WTC11 (cell line): ENCODE measurements around the gene THSD4. TPM values are rescaled to one million over a fixed set of nuclear protein-coding genes. Genes with fewer than 3 reads are reported as not detected.

ENCODE experiments used
- ATAC-seq: fragments of 200-7000 bp; cut with Tn5 transposase; 2 replicates; pipeline ENCODE4 v1.10.0; 2021; ENCODE audit warnings: mild to moderate bottlenecking, moderate library complexity
- CTCF ChIA-PET: fragments of 300-600 bp; sonication (Branson Sonifier 250); formaldehyde crosslinking; loops from one replicate; lab custom pipeline; 2021; ENCODE audit warnings: antibody characterized with exemption; lab: Charles Lee
- POLR2A ChIA-PET: fragments of 350-600 bp; sonication (Branson Sonifier 250); formaldehyde crosslinking; loops from one replicate; lab custom pipeline; 2021; ENCODE audit warnings: antibody characterized with exemption; lab: Charles Lee
- DNase-seq: peaks from one replicate; pipeline ENCODE4 v3.0.0; 2021; ENCODE audit warnings: low spot score
- H3K27ac Mint-ChIP-seq: 2 replicates; pipeline ENCODE4 v1.8.0; 2021; ENCODE audit warnings: mixed read lengths
- H3K27me3 Mint-ChIP-seq: 2 replicates; pipeline ENCODE4 v1.8.0; 2021; ENCODE audit warnings: low read depth, mild to moderate bottlenecking, moderate library complexity, mixed read lengths
- H3K36me3 Mint-ChIP-seq: 2 replicates; pipeline ENCODE4 v1.8.0; 2021; ENCODE audit warnings: mixed read lengths
- H3K4me1 Mint-ChIP-seq: 2 replicates; pipeline ENCODE4 v1.8.0; 2022; ENCODE audit warnings: mixed read lengths
- H3K4me3 Mint-ChIP-seq: 2 replicates; pipeline ENCODE4 v1.8.0; 2021; ENCODE audit warnings: mild to moderate bottlenecking, moderate library complexity, mixed read lengths
- H3K9me3 Mint-ChIP-seq: 2 replicates; pipeline ENCODE4 v1.8.0; 2021; ENCODE audit warnings: mixed read lengths
- ARID4B ChIP-seq: sonication (generic); formaldehyde crosslinking; IDR thresholded peaks from 2 replicates; pipeline ENCODE4 v1.8.0; 2023; ENCODE audit warnings: missing genetic modification reagents, mild to moderate bottlenecking, borderline replicate concordance
- E2F4 ChIP-seq: sonication (generic); formaldehyde crosslinking; IDR thresholded peaks from 2 replicates; pipeline ENCODE4 v1.8.1; 2022; ENCODE audit warnings: low read depth, mild to moderate bottlenecking, moderate library complexity, missing genetic modification reagents, borderline replicate concordance
- EMX1 ChIP-seq: fragments of 250-450 bp; sonication (Bioruptor Pico); IDR thresholded peaks from 2 replicates; pipeline ENCODE4 v1.8.0; 2021; ENCODE audit warnings: mild to moderate bottlenecking
- ERG ChIP-seq: fragments of 250-450 bp; sonication (Bioruptor Pico); IDR thresholded peaks from 2 replicates; pipeline ENCODE4 v1.8.0; 2021; ENCODE audit warnings: mild to moderate bottlenecking
- ETV6 ChIP-seq: sonication (generic); formaldehyde crosslinking; IDR thresholded peaks from 2 replicates; pipeline ENCODE4 v1.8.1; 2022; ENCODE audit warnings: mild to moderate bottlenecking, missing genetic modification reagents
- FOXP1 ChIP-seq: sonication (generic); formaldehyde crosslinking; IDR thresholded peaks from 2 replicates; pipeline ENCODE4 v1.8.0; 2022; ENCODE audit warnings: missing genetic modification reagents, mild to moderate bottlenecking, moderate library complexity, borderline replicate concordance
- GRHL2 ChIP-seq: fragments of 250-450 bp; sonication (Bioruptor Pico); IDR thresholded peaks from 2 replicates; pipeline ENCODE4 v1.8.0; 2022; ENCODE audit warnings: mild to moderate bottlenecking, moderate library complexity; ENCODE audit not compliant: insufficient replicate concordance, severe bottlenecking
- IRF1 ChIP-seq: sonication (generic); formaldehyde crosslinking; IDR thresholded peaks from 2 replicates; pipeline ENCODE4 v1.8.0; 2023; ENCODE audit warnings: missing genetic modification reagents
- JAZF1 ChIP-seq: fragments of 250-450 bp; sonication (Bioruptor Pico); IDR thresholded peaks from 2 replicates; pipeline ENCODE4 v1.9.0; 2021; ENCODE audit warnings: moderate library complexity, mild to moderate bottlenecking, inconsistent platforms
- MAX ChIP-seq: sonication (generic); formaldehyde crosslinking; IDR thresholded peaks from 2 replicates; pipeline ENCODE4 v1.8.0; 2022; ENCODE audit warnings: mild to moderate bottlenecking, missing genetic modification reagents
- MLX ChIP-seq: sonication (generic); formaldehyde crosslinking; IDR thresholded peaks from 2 replicates; pipeline ENCODE4 v1.8.1; 2023; ENCODE audit warnings: mild to moderate bottlenecking, missing genetic modification reagents, moderate library complexity
- MXD4 ChIP-seq: fragments of 250-450 bp; sonication (Bioruptor Pico); IDR thresholded peaks from 2 replicates; pipeline ENCODE4 v1.8.0; 2021; ENCODE audit warnings: mild to moderate bottlenecking, moderate library complexity, borderline replicate concordance
- NFYB ChIP-seq: sonication (generic); formaldehyde crosslinking; conservative IDR thresholded peaks from 2 replicates; pipeline ENCODE4 v1.8.0; 2022; ENCODE audit warnings: low read depth, missing genetic modification reagents
- PRRX2 ChIP-seq: fragments of 250-450 bp; sonication (Bioruptor Pico); IDR thresholded peaks from 2 replicates; pipeline ENCODE4 v1.8.0; 2021; ENCODE audit warnings: mild to moderate bottlenecking
- RORB ChIP-seq: fragments of 250-450 bp; sonication (Bioruptor Pico); IDR thresholded peaks from 2 replicates; pipeline ENCODE4 v1.9.0; 2021; ENCODE audit warnings: mild to moderate bottlenecking
- SMAD4 ChIP-seq: sonication (generic); formaldehyde crosslinking; IDR thresholded peaks from 2 replicates; pipeline ENCODE4 v1.8.0; 2022; ENCODE audit warnings: mild to moderate bottlenecking, missing genetic modification reagents
- TEAD1 ChIP-seq: sonication (generic); formaldehyde crosslinking; IDR thresholded peaks from 2 replicates; pipeline ENCODE4 v1.8.0; 2022; ENCODE audit warnings: mild to moderate bottlenecking, missing genetic modification reagents
- ZNF121 ChIP-seq: sonication (generic); formaldehyde crosslinking; IDR thresholded peaks from 2 replicates; pipeline ENCODE4 v1.8.0; 2023; ENCODE audit warnings: missing genetic modification reagents
- ZNF263 ChIP-seq: sonication (generic); formaldehyde crosslinking; IDR thresholded peaks from 2 replicates; pipeline ENCODE4 v1.8.1; 2022; ENCODE audit warnings: low read depth, mild to moderate bottlenecking, moderate library complexity, missing genetic modification reagents
- ZNF671 ChIP-seq: fragments of 250-450 bp; sonication (Bioruptor Pico); IDR thresholded peaks from 2 replicates; pipeline ENCODE4 v1.8.0; 2021; ENCODE audit warnings: mild to moderate bottlenecking
- total RNA-seq: library from RNA; stranded (reverse); gene quantifications from 3 replicates; pipeline ENCODE4 v1.2.3, GENCODE V29; 2021
- TF ChIP-seq, protein P1 (sequence below): sonication (generic); formaldehyde crosslinking; IDR thresholded peaks from 2 replicates; pipeline ENCODE4 v1.8.1; 2022; ENCODE audit warnings: low read depth, missing genetic modification reagents, borderline replicate concordance
- TF ChIP-seq, protein P2 (sequence below): sonication (generic); formaldehyde crosslinking; IDR thresholded peaks from 2 replicates; pipeline ENCODE4 v1.8.0; 2022; ENCODE audit warnings: mild to moderate bottlenecking, missing genetic modification reagents

THSD4 gene
- total RNA-seq, 1 experiment from 2014 or later = 7.8 TPM

GRCh38 chr15:71089801-71090200 is 25.5 kb upstream of the THSD4 start:
- DNase-seq (no peak), ATAC-seq (no peak)
- Mint-ChIP-seq H3K36me3 (peaks cover 5% of the 10 kb centered on the region), H3K27me3 (peaks cover 93% of the 10 kb centered on the region), H3K4me1 (peaks cover 19% of the 10 kb centered on the region), H3K4me3 (no peak overlapping the region), H3K9me3 (peaks cover 14% of the 10 kb centered on the region), H3K27ac (no peak overlapping the region)
- CTCF ChIA-PET = no interaction called here
- POLR2A ChIA-PET = interaction anchor here (0.6 kb wide), 1 partner anchor 434 kb away, joined by 15 read pairs; no protein-coding TSS in a partner anchor
- TF ChIP-seq ZNF671 = no peak

DNA sequence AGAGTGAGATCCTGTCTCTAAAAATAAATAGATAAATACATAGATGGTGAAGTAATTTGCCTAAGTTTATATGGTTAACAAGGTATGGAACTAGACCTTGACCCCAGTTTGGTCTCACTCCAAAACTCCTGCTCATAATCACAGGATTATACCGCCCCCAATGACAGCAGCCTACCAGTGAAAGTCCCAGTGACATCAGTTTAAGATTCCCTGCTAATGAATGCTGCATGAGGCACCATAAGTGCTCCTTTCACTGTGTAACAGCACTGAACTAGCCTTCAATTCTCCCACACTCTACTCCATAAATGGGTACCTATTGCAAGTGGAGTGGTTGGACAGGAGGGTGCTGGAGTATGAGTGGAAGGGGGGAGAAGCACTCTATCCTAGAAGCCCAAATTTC is 23.7 kb upstream of the THSD4 start:
- no peak for TF ChIP-seq GRHL2 (CRISPR knock-in tag)
- no peak for TF ChIP-seq E2F4 (CRISPR knock-in tag)
- no peak for TF ChIP-seq MXD4
- TF ChIP-seq JAZF1 (CRISPR knock-in tag) = no peak
- TF ChIP-seq FOXP1 (CRISPR knock-in tag) = no peak
- TF ChIP-seq IRF1 (CRISPR knock-in tag) = no peak
- TF ChIP-seq MLX = no peak
- TF ChIP-seq SMAD4 (CRISPR knock-in tag) = no peak
- no peak for TF ChIP-seq TEAD1
- no peak for TF ChIP-seq ERG (CRISPR knock-in tag)
- TF ChIP-seq RORB (CRISPR knock-in tag) = no peak
- no peak for TF ChIP-seq ETV6 (CRISPR knock-in tag)
- TF ChIP-seq ZNF121 (CRISPR knock-in tag) = no peak
- no peak for TF ChIP-seq PRRX2
- no peak for TF ChIP-seq MAX
- TF ChIP-seq, protein P1, sequence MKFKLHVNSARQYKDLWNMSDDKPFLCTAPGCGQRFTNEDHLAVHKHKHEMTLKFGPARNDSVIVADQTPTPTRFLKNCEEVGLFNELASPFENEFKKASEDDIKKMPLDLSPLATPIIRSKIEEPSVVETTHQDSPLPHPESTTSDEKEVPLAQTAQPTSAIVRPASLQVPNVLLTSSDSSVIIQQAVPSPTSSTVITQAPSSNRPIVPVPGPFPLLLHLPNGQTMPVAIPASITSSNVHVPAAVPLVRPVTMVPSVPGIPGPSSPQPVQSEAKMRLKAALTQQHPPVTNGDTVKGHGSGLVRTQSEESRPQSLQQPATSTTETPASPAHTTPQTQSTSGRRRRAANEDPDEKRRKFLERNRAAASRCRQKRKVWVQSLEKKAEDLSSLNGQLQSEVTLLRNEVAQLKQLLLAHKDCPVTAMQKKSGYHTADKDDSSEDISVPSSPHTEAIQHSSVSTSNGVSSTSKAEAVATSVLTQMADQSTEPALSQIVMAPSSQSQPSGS (CRISPR knock-in tag) = no peak
- no peak for TF ChIP-seq NFYB (CRISPR knock-in tag)
- H3K27me3 Mint-ChIP-seq = peaks cover 78% of the 10 kb centered on the region
- peaks cover 5% of the 10 kb centered on the region for H3K36me3 Mint-ChIP-seq
- 0 out of 2 replicates have a peak, but pooled peaks cover under 1% of the 10 kb centered on the region for H3K4me1 Mint-ChIP-seq
- H3K27ac Mint-ChIP-seq = no peak overlapping the region
- ChIA-PET CTCF (interaction anchor here (1.4 to 1.5 kb wide), 2 partner anchors 23 to 80 kb away, joined by 3 to 5 read pairs; no protein-coding TSS in a partner anchor), POLR2A (no interaction called here)
- no peak for DNase-seq
- peaks cover 14% of the 10 kb centered on the region for H3K9me3 Mint-ChIP-seq
- H3K4me3 Mint-ChIP-seq = no peak overlapping the region
- no peak for ATAC-seq

DNA sequence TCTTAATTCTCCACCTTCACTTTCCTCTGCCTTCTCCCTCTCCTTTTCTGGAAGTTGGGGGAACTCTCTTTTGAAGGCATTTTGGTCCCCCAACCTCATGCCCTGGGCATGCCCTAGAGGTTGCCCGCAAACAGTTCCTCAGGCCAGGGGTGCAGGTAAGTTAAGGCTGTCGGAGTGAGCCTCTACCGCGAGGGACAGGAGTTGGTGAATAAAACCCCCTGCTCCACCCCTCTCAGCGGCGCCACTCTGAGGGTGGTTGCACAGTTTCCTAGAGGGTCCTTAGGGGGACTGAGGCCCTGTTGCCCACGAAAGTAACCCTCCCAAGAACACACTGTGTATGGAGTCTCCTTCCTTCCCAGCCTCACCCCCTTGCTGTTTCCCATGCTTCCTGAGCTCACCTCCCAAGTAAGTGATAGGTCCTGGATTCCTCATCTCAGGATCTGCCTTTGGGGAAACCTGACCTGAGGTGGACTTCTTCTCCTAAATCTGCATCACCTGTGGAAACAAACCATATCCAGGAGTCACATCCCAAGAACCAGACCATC is 23.1 kb upstream of the THSD4 start:
- Mint-ChIP-seq H3K9me3 (peaks cover 11% of the 10 kb centered on the region), H3K36me3 (peaks cover under 1% of the 10 kb centered on the region; the same call in 1 of the 2 replicates), H3K27ac (no peak overlapping the region), H3K4me3 (no peak overlapping the region), H3K27me3 (peaks cover 73% of the 10 kb centered on the region), H3K4me1 (no peaks in the 10 kb centered on the region)
- no peak for ATAC-seq
- CTCF ChIA-PET = interaction anchor here (0.8 to 1.5 kb wide), 3 partner anchors 11 to 80 kb away, joined by 3 to 5 read pairs (median 3); no protein-coding TSS in a partner anchor
- TF ChIP-seq, protein P2, sequence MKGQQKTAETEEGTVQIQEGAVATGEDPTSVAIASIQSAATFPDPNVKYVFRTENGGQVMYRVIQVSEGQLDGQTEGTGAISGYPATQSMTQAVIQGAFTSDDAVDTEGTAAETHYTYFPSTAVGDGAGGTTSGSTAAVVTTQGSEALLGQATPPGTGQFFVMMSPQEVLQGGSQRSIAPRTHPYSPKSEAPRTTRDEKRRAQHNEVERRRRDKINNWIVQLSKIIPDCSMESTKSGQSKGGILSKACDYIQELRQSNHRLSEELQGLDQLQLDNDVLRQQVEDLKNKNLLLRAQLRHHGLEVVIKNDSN (CRISPR knock-in tag) = no peak
- no peak for TF ChIP-seq ARID4B (CRISPR knock-in tag)
- no peak for TF ChIP-seq ZNF263
- TF ChIP-seq EMX1 = no peak
- POLR2A ChIA-PET = no interaction called here
- no peak for DNase-seq
